Activated naive CD8-positive, alpha-beta T cell treated with anti-CD3 and anti-CD28 coated beads, Interleukin-2, amount 50 U/mL, for 24 hours (primary cell): ENCODE data around the gene UGCG.
A peak's percentile ranks its signal among the peaks of the same experiment; 100 is the strongest.

Experiments used
- ATAC-seq: fragments of 150-1000 bp; cut with Tn5 transposase; one replicate; pipeline ENCODE4 v1.10.0; 2021
- DNase-seq: peaks from one replicate; pipeline ENCODE4 v3.0.0; 2021
- H3K27ac Mint-ChIP-seq: one replicate; pipeline ENCODE4 v1.8.0; 2021; ENCODE audit warnings: mild to moderate bottlenecking, mixed read lengths
- H3K27me3 Mint-ChIP-seq: one replicate; pipeline ENCODE4 v1.8.0; 2021; ENCODE audit warnings: mixed read lengths
- H3K36me3 Mint-ChIP-seq: one replicate; pipeline ENCODE4 v1.8.0; 2021; ENCODE audit warnings: low read depth, mixed read lengths
- H3K4me1 Mint-ChIP-seq: one replicate; pipeline ENCODE4 v1.8.0; 2021; ENCODE audit warnings: mixed read lengths
- H3K4me3 Mint-ChIP-seq: one replicate; pipeline ENCODE4 v1.8.0; 2021; ENCODE audit warnings: mild to moderate bottlenecking, moderate library complexity, mixed read lengths
- H3K9me3 Mint-ChIP-seq: one replicate; pipeline ENCODE4 v1.8.0; 2021; ENCODE audit warnings: mixed read lengths

Gene UGCG

DNA sequence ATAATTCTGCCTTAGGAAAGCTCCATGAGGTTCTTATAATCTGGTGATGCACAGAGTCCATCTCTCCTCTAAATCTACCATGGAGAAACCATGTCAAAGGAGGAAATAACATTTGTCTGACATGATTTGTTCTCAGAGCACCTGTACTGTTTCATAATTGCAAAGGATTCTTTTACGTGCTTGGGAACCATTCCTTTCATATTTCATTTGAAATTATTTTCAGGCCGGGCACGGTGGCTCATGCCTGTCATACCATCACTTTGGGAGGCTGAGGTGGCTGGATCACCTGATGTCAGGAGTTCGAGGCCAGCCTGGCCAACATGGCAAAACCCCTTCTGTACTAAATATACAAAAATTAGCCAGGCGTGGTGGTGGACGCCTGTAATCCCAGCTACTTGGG, 65.4 kb downstream of the UGCG start:
- peaks cover 6% of the 10 kb centered on the region for H3K27me3 Mint-ChIP-seq
- H3K27ac Mint-ChIP-seq: no peak overlapping the region
- ATAC-seq (no peak), DNase-seq (no peak)
- no peaks in the 10 kb centered on the region for H3K9me3 Mint-ChIP-seq
- peaks cover 3% of the 10 kb centered on the region for H3K36me3 Mint-ChIP-seq
- no peak overlapping the region for H3K4me3 Mint-ChIP-seq
- H3K4me1 Mint-ChIP-seq: peaks cover 39% of the 10 kb centered on the region

DNA sequence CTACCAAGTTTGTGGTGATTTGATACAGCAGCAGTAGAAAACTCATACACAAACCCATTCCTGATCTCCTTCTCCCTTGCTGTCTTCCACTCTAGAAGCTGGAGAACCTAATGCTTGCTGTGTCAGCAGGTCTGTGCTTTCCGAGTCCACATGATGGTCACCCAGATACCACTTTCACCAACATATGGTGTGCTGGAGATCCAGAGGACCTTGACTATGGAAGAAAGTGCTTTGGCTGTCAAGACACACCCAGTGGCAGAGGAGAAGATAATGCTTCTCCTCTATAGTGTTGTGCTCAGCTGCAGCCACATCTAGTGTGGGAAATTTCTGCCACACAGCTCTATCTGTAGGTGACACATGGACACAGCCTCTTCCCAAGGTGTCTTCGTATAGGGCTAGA, 67.4 kb downstream of the UGCG start:
- peaks cover 2% of the 10 kb centered on the region for H3K27me3 Mint-ChIP-seq
- ATAC-seq: no peak
- H3K36me3 Mint-ChIP-seq: peaks cover 3% of the 10 kb centered on the region
- H3K27ac Mint-ChIP-seq: no peak overlapping the region
- no peak for DNase-seq
- no peaks in the 10 kb centered on the region for H3K9me3 Mint-ChIP-seq
- H3K4me1 Mint-ChIP-seq: peaks cover 21% of the 10 kb centered on the region
- H3K4me3 Mint-ChIP-seq: no peak overlapping the region

DNA sequence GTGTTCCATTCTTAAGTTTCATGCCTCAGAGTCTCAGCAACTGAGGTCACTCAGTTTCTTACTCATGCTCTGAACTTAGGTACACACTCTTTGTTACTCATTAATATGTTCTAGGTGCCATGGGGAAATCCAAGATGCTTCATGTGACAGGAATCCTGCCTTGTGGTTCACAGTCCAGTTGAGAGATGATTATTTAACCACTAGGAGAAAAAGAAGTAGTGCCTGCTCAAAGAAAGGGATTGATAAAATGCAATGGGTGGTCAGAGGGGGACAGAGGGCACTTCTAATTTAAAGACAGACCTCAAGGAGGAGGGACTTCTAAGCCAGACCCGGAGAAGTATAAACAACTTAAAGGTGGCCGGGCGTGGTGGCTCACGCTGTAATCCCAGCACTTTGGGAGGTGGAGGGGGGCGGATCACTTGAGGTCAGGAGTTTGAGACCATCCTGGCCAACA, 69.0 kb downstream of the UGCG start:
- H3K4me3 Mint-ChIP-seq: no peak overlapping the region
- H3K4me1 Mint-ChIP-seq: peaks cover 17% of the 10 kb centered on the region
- no peaks in the 10 kb centered on the region for H3K9me3 Mint-ChIP-seq
- H3K27ac Mint-ChIP-seq: peak overlapping the region; percentile 57
- H3K27me3 Mint-ChIP-seq: peaks cover 2% of the 10 kb centered on the region
- H3K36me3 Mint-ChIP-seq: peaks cover 3% of the 10 kb centered on the region
- DNase-seq: no peak
- ATAC-seq: peak; percentile 96

DNA sequence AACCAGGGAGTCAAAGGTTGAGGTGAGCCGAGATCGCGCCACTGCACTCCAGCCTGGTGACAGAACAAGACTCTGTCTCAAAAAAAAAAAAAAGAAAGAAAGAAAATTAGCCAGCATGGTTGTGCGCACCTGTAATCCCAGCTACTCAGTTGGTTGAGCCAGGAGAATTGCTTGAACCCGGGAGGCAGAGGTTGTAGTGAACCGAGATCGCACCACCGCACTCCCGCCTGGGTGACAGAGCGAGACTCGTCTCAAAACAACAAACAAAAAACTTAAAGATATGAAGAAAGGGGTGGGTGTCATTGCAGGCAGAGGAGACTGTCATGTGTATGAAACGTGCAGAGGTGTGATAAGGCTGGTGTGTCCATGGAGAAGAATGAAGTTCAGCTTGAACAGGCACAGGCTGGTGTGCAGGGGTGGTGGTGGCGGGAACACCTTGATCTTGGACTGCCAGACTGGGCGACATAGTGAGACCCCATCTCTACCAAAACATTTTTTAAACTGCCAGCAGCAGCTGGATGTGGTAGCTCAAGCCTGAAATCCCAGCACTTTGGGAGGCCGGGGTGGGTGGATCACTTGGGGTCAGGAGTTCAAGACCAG, 69.6 kb downstream of the UGCG start:
- Mint-ChIP-seq H3K27ac (no peak overlapping the region), H3K4me3 (no peak overlapping the region), H3K9me3 (no peaks in the 10 kb centered on the region), H3K27me3 (peaks cover 2% of the 10 kb centered on the region), H3K36me3 (peaks cover 3% of the 10 kb centered on the region), H3K4me1 (peaks cover 17% of the 10 kb centered on the region)
- ATAC-seq: no peak
- no peak for DNase-seq

DNA sequence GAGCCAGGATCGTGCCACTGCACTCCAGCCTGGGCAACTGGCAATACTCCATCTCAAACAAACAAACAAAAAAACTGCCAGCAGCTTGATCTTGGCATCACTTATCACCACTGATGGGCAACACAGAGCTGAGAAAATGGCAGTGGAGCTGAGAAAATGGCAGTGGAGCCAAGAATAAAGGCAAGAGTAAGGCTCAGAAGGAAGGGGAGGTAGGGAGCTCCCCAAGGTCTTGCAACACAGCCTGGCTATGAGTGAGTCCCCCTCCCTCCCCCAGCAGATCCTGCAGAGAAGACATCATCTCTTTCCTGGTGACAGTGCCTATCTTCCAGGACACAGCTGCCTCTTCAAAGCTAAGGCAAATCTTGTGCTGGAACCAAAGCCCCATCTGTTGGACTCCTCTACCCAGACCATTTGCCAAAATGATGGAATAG, 70.3 kb downstream of the UGCG start:
- no peak overlapping the region for H3K27ac Mint-ChIP-seq
- peaks cover 3% of the 10 kb centered on the region for H3K36me3 Mint-ChIP-seq
- ATAC-seq (no peak), DNase-seq (no peak)
- peaks cover 17% of the 10 kb centered on the region for H3K4me1 Mint-ChIP-seq
- H3K4me3 Mint-ChIP-seq: no peak overlapping the region
- H3K9me3 Mint-ChIP-seq: no peaks in the 10 kb centered on the region
- H3K27me3 Mint-ChIP-seq: peaks cover 2% of the 10 kb centered on the region

DNA sequence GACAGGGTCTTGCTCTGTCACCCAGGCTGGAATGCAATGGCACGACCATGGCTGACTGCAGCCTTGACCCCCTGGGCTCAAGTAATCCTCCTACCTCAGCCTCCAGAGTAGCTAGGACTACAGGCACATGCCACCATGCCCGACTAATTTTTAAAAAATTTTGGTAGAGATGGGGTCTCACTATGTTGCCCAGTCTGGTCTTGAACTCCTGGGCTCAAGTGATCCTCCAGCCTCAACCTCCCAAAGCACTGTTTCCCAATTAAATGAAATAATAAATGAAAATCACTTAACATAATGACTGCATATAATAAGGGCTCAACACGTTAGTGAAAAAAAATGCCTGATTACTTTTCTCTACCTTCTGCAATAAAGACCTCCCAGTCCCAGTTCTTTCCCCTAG, 71.0 kb downstream of the UGCG start:
- ATAC-seq: no peak
- H3K27me3 Mint-ChIP-seq: peaks cover 2% of the 10 kb centered on the region
- H3K27ac Mint-ChIP-seq: no peak overlapping the region
- H3K4me1 Mint-ChIP-seq: peaks cover 17% of the 10 kb centered on the region
- H3K4me3 Mint-ChIP-seq: no peak overlapping the region
- H3K36me3 Mint-ChIP-seq: peaks cover 3% of the 10 kb centered on the region
- DNase-seq: no peak
- H3K9me3 Mint-ChIP-seq: no peaks in the 10 kb centered on the region

DNA sequence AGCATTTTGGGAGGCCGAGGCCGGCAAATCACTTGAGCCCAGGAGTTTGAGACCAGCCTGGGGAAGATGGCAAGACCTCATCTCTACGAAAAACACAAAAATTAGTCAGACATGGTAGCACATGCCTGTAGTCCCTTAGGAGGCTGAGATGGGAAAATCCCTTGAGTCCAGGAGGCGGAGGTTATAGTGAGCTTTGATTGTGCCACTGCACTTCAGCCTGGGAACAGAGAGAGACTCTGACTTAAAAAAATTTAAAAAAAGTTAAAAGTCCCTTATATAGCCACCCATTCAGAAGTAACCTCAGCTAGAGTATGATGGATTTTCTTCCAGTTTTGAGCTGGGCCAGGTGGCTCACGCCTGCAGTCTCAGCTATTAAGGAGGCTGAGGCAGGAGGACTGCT, 72.4 kb downstream of the UGCG start:
- Mint-ChIP-seq H3K27me3 (no peaks in the 10 kb centered on the region), H3K27ac (no peak overlapping the region), H3K4me1 (peaks cover 17% of the 10 kb centered on the region), H3K9me3 (no peaks in the 10 kb centered on the region), H3K4me3 (no peak overlapping the region), H3K36me3 (peaks cover 3% of the 10 kb centered on the region)
- DNase-seq (no peak), ATAC-seq (no peak)

DNA sequence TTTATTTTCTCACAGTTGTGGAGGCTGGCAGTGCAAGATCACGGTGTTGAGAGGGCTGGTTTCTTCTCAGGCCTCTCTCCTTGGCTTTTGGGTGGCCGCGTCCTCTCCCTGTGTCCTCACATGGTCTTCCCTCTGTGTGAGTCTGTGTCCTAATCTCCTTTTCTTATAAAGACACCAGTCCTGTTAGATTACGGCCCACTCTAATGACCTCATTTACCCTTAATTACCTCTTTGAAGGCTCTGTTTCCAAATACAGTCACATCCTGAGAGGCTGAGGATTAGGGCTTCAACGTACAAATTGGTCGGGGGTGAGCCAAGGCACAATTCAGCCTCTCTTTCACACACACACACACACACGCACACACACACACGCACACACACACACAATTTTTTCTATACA, 73.0 kb downstream of the UGCG start:
- Mint-ChIP-seq H3K27ac (no peak overlapping the region), H3K4me3 (no peak overlapping the region)

DNA sequence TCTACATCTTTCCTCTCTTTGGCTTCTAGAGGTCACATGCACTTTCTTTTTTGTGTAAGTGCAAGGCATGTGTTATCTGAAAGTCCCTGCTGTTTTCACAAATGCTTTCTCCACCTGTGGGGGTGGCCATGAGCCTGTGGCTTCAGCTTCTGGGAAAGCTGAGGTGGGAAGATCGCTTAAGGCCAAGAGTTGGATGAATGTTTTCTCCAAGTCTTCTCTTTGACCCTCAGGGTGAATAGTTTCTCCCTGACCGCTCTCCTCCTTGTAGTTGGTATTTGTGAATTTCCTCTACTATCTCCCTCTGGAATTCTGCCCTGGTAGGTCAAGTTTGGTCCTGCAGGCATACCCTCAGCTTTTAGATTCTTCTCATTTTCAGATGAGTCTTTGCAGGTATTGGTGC, 74.2 kb downstream of the UGCG start:
- Mint-ChIP-seq H3K27ac (no peak overlapping the region), H3K36me3 (no peaks in the 10 kb centered on the region), H3K4me3 (no peak overlapping the region), H3K4me1 (peaks cover 10% of the 10 kb centered on the region), H3K9me3 (no peaks in the 10 kb centered on the region), H3K27me3 (no peaks in the 10 kb centered on the region)
- DNase-seq (no peak), ATAC-seq (no peak)

More for the DNA sequence above, 73.0 kb downstream of the UGCG start:
- ATAC-seq: no peak
- H3K27me3 Mint-ChIP-seq: no peaks in the 10 kb centered on the region
- H3K9me3 Mint-ChIP-seq: no peaks in the 10 kb centered on the region
- peaks cover 3% of the 10 kb centered on the region for H3K36me3 Mint-ChIP-seq
- peaks cover 17% of the 10 kb centered on the region for H3K4me1 Mint-ChIP-seq
- no peak for DNase-seq

DNA sequence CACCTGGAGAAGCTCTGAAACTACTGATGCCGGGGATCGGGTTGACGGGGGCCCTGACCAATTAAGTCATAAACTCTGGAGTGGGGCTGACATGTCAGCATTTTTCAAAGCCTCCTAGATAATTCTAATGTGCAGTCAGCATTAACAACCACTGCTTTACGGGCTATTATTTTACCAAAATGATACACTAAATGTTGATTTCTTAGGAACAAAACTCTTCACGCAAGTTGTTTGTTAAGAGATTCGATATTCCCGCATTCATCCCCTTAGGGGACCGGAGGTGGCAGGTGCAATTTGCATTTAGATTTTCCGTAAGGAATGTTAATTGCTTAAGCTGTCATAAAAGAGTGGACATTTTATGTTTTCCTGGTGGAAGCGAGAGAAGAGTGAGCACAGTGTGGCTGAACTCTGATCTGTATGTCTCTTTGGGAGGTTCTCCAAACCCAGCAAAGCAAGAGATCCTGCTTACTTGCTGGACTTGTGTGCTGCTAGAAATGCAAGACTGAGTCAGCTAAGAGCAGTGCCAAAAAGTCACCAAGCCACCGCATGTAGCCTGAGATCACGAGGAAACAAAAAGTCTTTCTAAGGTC, 77.6 kb downstream of the UGCG start:
- Mint-ChIP-seq H3K9me3 (no peaks in the 10 kb centered on the region), H3K4me1 (peaks cover 7% of the 10 kb centered on the region), H3K4me3 (no peak overlapping the region), H3K27ac (no peak overlapping the region), H3K36me3 (no peaks in the 10 kb centered on the region), H3K27me3 (peaks cover 2% of the 10 kb centered on the region)
- DNase-seq (no peak), ATAC-seq (no peak)

DNA sequence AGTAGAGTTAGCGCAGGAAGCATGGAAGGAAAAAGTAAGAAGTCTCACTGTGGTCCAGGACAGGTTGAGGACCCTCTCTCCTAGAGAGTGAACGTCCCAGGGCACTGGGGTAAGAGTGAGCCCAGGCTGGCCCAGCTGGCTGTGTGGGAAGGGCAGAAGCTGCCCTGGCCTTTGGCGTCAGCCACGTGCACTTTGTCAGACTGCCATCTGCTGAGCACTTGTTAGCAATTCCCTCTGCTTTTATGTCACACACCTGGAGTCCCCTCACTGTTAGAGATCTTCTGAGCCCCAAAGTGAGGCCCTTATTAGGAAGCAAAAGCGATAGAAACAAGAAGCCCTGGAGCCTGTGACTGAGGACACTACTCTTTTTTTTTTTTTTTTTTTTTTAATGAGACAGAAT, 79.1 kb downstream of the UGCG start:
- Mint-ChIP-seq H3K4me3 (no peak overlapping the region), H3K27me3 (peaks cover 4% of the 10 kb centered on the region), H3K36me3 (no peaks in the 10 kb centered on the region), H3K4me1 (peaks cover 7% of the 10 kb centered on the region), H3K9me3 (no peaks in the 10 kb centered on the region), H3K27ac (no peak overlapping the region)
- ATAC-seq: peak; percentile 69
- no peak for DNase-seq

DNA sequence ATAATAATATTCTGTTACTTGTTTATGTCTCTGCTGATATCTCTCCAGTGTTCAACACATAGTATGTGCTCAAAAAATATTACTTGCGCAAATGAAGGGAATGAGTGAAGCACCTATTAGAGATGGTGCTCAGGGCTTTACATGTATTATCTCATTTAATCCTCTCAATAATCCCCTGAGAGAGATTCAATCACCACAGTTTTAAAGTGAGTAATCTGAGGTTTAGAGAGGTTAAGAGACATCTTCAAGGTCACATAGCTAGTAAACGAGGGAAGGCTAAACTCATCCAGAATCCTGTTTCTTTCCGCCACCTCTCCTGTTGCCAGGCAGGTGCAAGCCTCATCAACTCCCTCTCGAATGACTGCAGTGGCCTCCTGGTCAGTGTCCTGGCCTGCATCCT, 82.0 kb downstream of the UGCG start:
- H3K9me3 Mint-ChIP-seq: no peaks in the 10 kb centered on the region
- H3K4me3 Mint-ChIP-seq: no peak overlapping the region
- ATAC-seq (no peak), DNase-seq (no peak)
- no peaks in the 10 kb centered on the region for H3K36me3 Mint-ChIP-seq
- no peak overlapping the region for H3K27ac Mint-ChIP-seq
- peaks cover 19% of the 10 kb centered on the region for H3K4me1 Mint-ChIP-seq
- peaks cover 4% of the 10 kb centered on the region for H3K27me3 Mint-ChIP-seq

DNA sequence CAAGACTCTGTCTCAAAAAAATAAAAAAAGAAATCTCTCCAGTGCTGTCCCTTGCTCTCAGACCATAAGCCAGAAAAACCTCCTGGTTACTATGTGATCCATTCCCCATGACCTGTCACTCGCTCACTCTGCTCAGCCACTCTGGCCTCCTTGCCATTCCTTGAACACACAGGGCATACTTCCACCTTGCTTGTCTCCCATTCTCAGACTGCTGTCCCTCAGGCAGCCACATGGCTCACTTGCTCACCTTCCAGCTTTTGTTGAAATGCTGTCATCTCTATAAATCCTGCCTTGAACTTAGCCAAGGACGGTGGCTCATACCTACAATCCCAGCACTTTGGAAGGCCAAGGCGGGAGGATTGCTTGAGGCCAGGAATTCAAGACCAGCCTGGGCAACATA, 82.9 kb downstream of the UGCG start:
- H3K27ac Mint-ChIP-seq: no peak overlapping the region

DNA sequence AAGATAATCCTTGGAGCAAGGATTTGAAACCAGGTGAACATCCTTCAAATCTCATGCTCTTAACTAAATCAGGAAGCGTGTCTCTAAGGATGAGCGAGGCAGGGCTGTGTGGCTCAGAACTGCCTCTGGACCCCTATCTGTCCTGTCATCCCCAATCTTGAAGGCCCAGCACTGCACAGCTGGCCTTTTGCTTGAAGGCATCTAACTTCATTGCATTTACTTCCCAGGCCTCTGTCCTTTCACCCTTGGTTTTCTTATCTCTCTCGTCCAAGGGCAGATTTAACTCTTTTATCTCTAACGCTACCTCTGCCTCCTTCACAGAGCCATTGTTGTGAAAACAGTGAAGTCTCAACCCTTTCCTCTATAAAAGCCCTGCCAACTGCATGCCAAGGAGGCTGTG, 83.8 kb downstream of the UGCG start:
- Mint-ChIP-seq H3K27ac (no peak overlapping the region), H3K9me3 (no peaks in the 10 kb centered on the region), H3K4me3 (no peak overlapping the region), H3K27me3 (peaks cover 4% of the 10 kb centered on the region), H3K4me1 (peaks cover 35% of the 10 kb centered on the region), H3K36me3 (no peaks in the 10 kb centered on the region)
- DNase-seq (no peak), ATAC-seq (no peak)

More for the DNA sequence above, 82.9 kb downstream of the UGCG start:
- DNase-seq (no peak), ATAC-seq (no peak)
- H3K36me3 Mint-ChIP-seq: no peaks in the 10 kb centered on the region
- H3K4me3 Mint-ChIP-seq: no peak overlapping the region
- no peaks in the 10 kb centered on the region for H3K9me3 Mint-ChIP-seq
- H3K4me1 Mint-ChIP-seq: peaks cover 27% of the 10 kb centered on the region
- peaks cover 4% of the 10 kb centered on the region for H3K27me3 Mint-ChIP-seq

DNA sequence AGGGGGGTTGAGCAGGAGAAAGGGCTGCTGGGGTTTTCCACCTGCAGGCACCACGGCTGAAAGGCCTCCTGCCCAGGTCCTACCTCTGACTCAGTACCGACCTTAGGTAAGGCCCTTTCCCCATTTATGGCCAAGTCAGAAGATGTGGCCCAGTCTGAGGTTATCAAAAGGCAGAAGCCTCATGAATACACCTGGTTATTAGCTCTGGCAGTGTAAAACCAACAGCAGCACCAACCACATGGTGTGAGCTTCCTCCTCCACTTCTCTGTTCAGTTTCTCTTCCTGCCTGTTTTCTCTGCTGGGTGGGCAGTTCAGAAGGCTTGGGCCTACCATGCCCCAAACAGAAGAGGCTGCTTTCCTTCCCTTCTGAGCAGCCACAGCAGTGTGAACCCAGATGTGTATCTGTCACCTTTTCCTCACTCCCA, 86.9 kb downstream of the UGCG start:
- H3K4me1 Mint-ChIP-seq: peaks cover 56% of the 10 kb centered on the region

More for the DNA sequence above, 86.9 kb downstream of the UGCG start:
- ATAC-seq: peak; percentile 70
- no peak overlapping the region for H3K4me3 Mint-ChIP-seq
- H3K9me3 Mint-ChIP-seq: no peaks in the 10 kb centered on the region
- no peaks in the 10 kb centered on the region for H3K36me3 Mint-ChIP-seq
- peak overlapping the region; percentile 67 for H3K27ac Mint-ChIP-seq
- no peak for DNase-seq
- H3K27me3 Mint-ChIP-seq: peaks cover 2% of the 10 kb centered on the region
